DOHH2 (cell line): ENCODE data around the gene FUT4.

ENCODE experiments used
- H3F3A ChIP-seq: fragments of 200-600 bp; sonication (generic), shearing (Covaris generic); 2 replicates; pipeline ENCODE4 v1.6.0; 2016; ENCODE audit warnings: antibody characterized with exemption, mild to moderate bottlenecking; ENCODE audit not compliant: control insufficient read depth, insufficient read depth
- H3K27ac ChIP-seq: fragments of 200-600 bp; sonication (generic); 2 replicates; pipeline ENCODE4 v1.5.1; 2014; ENCODE audit warnings: low read depth, mild to moderate bottlenecking, low read length, moderate library complexity
- H3K27me3 ChIP-seq: fragments of 200-600 bp; sonication (generic); 2 replicates; pipeline ENCODE4 v1.6.1; 2014; ENCODE audit warnings: mild to moderate bottlenecking, low read length, mixed read lengths; ENCODE audit not compliant: control insufficient read depth
- H3K36me3 ChIP-seq: fragments of 200-600 bp; sonication (generic); 2 replicates; pipeline ENCODE4 v1.6.1; 2014; ENCODE audit warnings: mild to moderate bottlenecking, low read length, moderate library complexity, mixed read lengths; ENCODE audit not compliant: control insufficient read depth
- H3K4me1 ChIP-seq: fragments of 200-600 bp; sonication (generic); 2 replicates; pipeline ENCODE4 v1.6.1; 2014; ENCODE audit warnings: mild to moderate bottlenecking, low read length, mixed read lengths; ENCODE audit not compliant: control insufficient read depth
- H3K4me2 ChIP-seq: fragments of 200-600 bp; sonication (generic); 2 replicates; pipeline ENCODE4 v1.6.0; 2014; ENCODE audit warnings: mild to moderate bottlenecking, low read length, moderate library complexity
- H3K4me3 ChIP-seq: fragments of 200-600 bp; sonication (generic); 2 replicates; pipeline ENCODE4 v1.5.1; 2014; ENCODE audit warnings: mild to moderate bottlenecking, low read length, mixed read lengths
- H3K79me2 ChIP-seq: fragments of 200-600 bp; sonication (generic); 2 replicates; pipeline ENCODE4 v1.6.1; 2014; ENCODE audit warnings: mild to moderate bottlenecking, low read length, mixed read lengths; ENCODE audit not compliant: control insufficient read depth
- H3K9me2 ChIP-seq: fragments of 200-600 bp; sonication (generic); replicated peaks from 2 replicates; pipeline ENCODE4 v1.6.1; 2014; ENCODE audit warnings: mild to moderate bottlenecking, low read length, mixed read lengths; ENCODE audit not compliant: control insufficient read depth
- H3K9me3 ChIP-seq: fragments of 200-600 bp; sonication (generic); 2 replicates; pipeline ENCODE4 v1.6.1; 2014; ENCODE audit warnings: antibody characterized with exemption, low read length, mixed read lengths; ENCODE audit not compliant: control insufficient read depth, insufficient read depth
- H4K20me1 ChIP-seq: fragments of 200-600 bp; sonication (generic); 2 replicates; pipeline ENCODE4 v1.6.0; 2014; ENCODE audit warnings: low read depth, mild to moderate bottlenecking, antibody characterized with exemption, low read length, moderate library complexity; ENCODE audit not compliant: control insufficient read depth, insufficient read depth
- EZH2phosphoT487 ChIP-seq: fragments of 200-600 bp; sonication (generic); IDR thresholded peaks from 2 replicates; pipeline ENCODE4 v1.6.1; 2017; ENCODE audit warnings: borderline replicate concordance, mild to moderate bottlenecking, antibody characterized with exemption, low read length, moderate library complexity, mixed read lengths
- TF ChIP-seq, protein P1 (sequence below): fragments of 200-600 bp; sonication (generic); IDR thresholded peaks from one replicate; pipeline ENCODE4 v1.5.1; 2014; ENCODE audit warnings: antibody characterized with exemption, mild to moderate bottlenecking, low read depth, low read length; ENCODE audit not compliant: poor library complexity, severe bottlenecking

FUT4 gene

DNA sequence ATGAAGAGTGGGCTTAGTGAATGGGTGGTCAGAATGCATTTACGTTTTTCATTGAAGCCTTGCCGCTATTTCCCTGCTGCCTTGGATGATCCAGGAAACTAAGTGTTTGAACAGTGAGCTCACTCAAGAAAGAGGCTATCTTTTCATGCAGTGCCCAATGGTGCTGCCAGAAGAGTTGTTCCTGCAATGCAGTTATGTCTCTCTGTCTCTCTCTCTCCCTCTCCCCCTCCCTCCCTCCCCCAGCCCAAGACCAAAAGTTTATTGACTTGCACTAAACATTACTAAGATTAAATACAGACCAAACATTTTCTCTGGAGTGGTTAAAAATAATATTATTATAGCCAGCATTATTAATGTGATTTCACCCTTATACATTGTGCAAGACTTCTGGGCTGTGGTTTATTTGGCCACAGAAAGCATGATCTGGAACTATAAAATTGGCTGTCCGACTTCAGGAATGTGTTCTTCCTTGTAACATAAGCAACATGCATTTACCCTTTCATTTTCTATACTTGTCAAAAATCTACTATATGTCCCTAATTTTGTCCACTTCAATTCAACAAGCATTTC lies 6.6 kb upstream of the FUT4 start:
- no peaks in the 10 kb centered on the region for H3K9me2 ChIP-seq
- no peak overlapping the region for H3K4me2 ChIP-seq
- no peaks in the 10 kb centered on the region for H3K79me2 ChIP-seq
- no peak overlapping the region for H3K27ac ChIP-seq
- H3K9me3 ChIP-seq = no peaks in the 10 kb centered on the region
- H3K4me1 ChIP-seq = no peaks in the 10 kb centered on the region
- H4K20me1 ChIP-seq = no peaks in the 10 kb centered on the region
- TF ChIP-seq EZH2phosphoT487 = no peak
- TF ChIP-seq, protein P1, sequence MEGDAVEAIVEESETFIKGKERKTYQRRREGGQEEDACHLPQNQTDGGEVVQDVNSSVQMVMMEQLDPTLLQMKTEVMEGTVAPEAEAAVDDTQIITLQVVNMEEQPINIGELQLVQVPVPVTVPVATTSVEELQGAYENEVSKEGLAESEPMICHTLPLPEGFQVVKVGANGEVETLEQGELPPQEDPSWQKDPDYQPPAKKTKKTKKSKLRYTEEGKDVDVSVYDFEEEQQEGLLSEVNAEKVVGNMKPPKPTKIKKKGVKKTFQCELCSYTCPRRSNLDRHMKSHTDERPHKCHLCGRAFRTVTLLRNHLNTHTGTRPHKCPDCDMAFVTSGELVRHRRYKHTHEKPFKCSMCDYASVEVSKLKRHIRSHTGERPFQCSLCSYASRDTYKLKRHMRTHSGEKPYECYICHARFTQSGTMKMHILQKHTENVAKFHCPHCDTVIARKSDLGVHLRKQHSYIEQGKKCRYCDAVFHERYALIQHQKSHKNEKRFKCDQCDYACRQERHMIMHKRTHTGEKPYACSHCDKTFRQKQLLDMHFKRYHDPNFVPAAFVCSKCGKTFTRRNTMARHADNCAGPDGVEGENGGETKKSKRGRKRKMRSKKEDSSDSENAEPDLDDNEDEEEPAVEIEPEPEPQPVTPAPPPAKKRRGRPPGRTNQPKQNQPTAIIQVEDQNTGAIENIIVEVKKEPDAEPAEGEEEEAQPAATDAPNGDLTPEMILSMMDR = no peak
- H3K36me3 ChIP-seq = no peaks in the 10 kb centered on the region
- no peaks in the 10 kb centered on the region for H3F3A ChIP-seq
- H3K4me3 ChIP-seq = no peak overlapping the region
- H3K27me3 ChIP-seq = peaks cover 5% of the 10 kb centered on the region; the same call in 1 of the 2 replicates

DNA sequence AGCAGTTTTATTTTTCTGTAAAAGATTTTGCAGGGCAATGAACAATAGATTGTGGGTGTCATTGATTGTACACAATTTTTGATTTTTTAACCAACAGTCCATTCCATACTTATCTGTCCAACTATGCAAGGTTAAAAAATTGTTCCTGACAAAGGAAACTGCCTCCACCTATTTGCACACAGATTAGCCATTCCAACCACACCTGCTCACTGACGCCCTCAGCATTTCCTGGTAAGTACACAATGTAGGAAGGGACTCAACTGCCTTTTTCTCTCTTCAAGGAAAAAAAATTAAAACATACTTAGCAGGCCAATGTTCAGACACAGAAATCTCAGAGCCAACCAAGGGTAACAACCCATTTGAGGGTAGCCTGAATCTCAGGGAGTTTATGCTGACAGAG lies 4.3 kb upstream of the FUT4 start:
- Histone ChIP-seq H3K9me3 (no peaks in the 10 kb centered on the region), H3K4me2 (no peak overlapping the region), H3K36me3 (no peaks in the 10 kb centered on the region), H3K9me2 (no peaks in the 10 kb centered on the region), H3F3A (no peaks in the 10 kb centered on the region), H3K27me3 (0 out of 2 replicates have a peak, but pooled peaks cover 2% of the 10 kb centered on the region), H3K4me1 (peaks cover 12% of the 10 kb centered on the region), H3K27ac (no peak overlapping the region), H4K20me1 (no peaks in the 10 kb centered on the region), H3K79me2 (no peaks in the 10 kb centered on the region), H3K4me3 (no peak overlapping the region)
- TF ChIP-seq, protein P1 = no peak

DNA sequence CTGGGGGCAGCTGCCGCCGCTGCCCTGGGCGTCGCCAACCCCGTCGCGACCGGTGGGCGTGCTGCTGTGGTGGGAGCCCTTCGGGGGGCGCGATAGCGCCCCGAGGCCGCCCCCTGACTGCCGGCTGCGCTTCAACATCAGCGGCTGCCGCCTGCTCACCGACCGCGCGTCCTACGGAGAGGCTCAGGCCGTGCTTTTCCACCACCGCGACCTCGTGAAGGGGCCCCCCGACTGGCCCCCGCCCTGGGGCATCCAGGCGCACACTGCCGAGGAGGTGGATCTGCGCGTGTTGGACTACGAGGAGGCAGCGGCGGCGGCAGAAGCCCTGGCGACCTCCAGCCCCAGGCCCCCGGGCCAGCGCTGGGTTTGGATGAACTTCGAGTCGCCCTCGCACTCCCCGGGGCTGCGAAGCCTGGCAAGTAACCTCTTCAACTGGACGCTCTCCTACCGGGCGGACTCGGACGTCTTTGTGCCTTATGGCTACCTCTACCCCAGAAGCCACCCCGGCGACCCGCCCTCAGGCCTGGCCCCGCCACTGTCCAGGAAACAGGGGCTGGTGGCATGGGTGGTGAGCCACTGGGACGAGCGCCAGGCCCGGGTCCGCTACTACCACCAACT lies 1.0 kb downstream of the FUT4 start:
- Histone ChIP-seq H3K4me3 (peak overlapping the region; percentile 7; the same call in 1 of the 2 replicates), H3K9me2 (no peaks in the 10 kb centered on the region), H3K9me3 (no peaks in the 10 kb centered on the region), H3K27me3 (no peaks in the 10 kb centered on the region), H3K27ac (no peak overlapping the region), H3K4me2 (peak overlapping the region; percentile 96; the same call in 1 of the 2 replicates), H3K4me1 (peaks cover 24% of the 10 kb centered on the region), H4K20me1 (no peaks in the 10 kb centered on the region; the same call in 1 of the 2 replicates), H3F3A (no peaks in the 10 kb centered on the region), H3K79me2 (no peaks in the 10 kb centered on the region; the same call in 1 of the 2 replicates), H3K36me3 (no peaks in the 10 kb centered on the region)
- TF ChIP-seq, protein P1 = no peak
- TF ChIP-seq EZH2phosphoT487 = no peak
